NOMO-1 (cell line): ENCODE measurements around the gene JDP2.

Experiments used
- DNase-seq, 2 experiments: peaks; one replicate each; lab custom pipeline; 2025; ENCODE audit not compliant: unreplicated experiment in 2 of 2; lab: John Stamatoyannopoulos, UW

The JDP2 gene

DNA sequence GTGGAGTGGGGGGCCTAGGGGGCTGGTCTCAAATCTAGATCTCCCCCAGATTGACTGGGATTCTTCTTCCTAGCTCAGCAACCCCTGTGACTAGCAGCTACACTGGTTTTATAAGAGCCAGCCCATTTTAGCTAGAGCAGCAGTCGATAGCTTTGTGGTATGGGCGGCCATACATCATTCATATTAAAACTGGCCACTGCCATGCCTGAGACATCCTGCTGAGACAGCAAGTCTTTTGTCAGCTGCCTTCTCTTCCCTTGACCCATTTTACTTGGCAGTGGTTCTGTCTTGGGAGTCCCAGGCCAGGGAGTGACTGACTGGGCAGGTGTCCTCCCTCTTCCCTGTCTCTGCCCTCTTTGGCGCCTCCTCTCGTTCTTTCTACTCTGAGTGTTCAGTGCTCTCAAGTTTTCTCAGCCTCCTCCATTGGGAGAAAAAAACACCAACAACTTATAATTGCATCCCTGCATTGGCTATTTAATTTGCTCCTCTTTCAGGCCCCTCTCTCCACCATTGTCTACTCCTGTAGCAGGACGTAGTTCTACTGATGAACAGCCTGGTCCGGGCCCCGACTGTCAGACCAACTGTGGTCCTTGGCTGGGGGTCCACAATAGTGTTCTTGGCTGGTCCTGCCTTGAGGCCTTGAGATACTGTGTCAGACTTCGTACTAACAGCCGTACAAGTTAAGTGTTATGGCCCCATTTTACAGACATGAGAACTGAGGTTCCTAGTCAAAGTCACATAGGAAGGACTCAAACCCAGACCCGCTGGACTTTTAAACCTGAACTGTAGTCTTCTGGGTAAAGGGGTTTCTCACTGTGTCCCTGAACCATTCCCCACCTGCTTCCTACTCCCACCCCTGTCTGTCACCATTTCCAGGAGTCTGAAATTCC lies 18.3 kb upstream of the JDP2 start:
- no peak for DNase-seq

DNA sequence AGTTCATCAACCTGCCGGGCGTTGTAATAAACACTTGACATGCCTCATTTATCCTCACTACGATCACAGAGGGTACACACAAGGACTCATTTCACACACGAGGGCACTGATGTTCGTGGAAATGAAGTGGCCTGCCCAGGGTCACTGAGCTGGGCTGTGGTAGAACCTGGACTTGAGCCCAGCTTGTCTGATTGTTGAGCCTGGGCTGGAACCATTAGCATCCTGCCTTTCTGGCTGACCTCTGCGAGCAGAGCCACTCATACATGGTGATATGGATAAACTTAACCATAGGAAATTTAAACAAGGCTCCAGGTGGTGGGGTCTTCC lies 16.6 kb upstream of the JDP2 start:
- no peak for DNase-seq

DNA sequence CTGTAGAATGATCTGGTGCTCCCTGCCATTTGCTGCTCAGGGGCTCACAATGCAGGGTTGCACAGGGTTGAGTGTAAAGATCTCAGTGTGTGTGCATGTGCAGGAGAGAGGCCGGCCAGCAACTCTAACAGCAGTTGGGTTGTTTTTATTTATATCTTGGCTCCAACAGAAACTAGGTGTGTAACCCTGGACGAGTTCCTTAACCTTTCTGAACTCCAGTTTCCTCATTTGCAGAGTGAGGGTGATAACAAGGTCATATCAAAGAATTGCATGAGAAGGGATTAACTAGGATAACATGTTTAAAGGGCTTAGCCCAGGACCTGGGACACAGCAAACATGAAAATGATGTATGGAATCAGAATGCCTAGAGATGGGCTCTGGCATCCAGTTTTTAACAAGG lies 14.8 kb upstream of the JDP2 start:
- no peak for DNase-seq

DNA sequence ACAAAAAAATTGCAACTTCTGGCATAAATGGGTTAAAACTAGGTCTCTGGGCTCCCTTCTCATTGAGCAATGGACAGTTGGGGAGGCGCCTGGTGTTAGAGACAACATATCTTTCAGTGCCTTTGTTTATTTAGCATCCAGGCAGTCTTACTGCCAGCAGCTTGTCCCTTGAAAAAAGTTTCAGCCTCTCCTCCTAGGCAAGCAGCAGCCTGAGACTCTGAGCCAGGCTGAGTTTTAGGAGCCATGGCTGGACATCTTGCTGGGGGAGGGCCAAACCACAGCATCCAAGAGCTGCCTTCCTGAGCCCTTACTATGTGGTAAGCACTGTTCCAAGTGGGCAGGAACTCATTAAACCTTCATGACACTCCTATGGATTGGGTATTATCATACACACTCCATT lies 10.1 kb upstream of the JDP2 start:
- no peak for DNase-seq

DNA sequence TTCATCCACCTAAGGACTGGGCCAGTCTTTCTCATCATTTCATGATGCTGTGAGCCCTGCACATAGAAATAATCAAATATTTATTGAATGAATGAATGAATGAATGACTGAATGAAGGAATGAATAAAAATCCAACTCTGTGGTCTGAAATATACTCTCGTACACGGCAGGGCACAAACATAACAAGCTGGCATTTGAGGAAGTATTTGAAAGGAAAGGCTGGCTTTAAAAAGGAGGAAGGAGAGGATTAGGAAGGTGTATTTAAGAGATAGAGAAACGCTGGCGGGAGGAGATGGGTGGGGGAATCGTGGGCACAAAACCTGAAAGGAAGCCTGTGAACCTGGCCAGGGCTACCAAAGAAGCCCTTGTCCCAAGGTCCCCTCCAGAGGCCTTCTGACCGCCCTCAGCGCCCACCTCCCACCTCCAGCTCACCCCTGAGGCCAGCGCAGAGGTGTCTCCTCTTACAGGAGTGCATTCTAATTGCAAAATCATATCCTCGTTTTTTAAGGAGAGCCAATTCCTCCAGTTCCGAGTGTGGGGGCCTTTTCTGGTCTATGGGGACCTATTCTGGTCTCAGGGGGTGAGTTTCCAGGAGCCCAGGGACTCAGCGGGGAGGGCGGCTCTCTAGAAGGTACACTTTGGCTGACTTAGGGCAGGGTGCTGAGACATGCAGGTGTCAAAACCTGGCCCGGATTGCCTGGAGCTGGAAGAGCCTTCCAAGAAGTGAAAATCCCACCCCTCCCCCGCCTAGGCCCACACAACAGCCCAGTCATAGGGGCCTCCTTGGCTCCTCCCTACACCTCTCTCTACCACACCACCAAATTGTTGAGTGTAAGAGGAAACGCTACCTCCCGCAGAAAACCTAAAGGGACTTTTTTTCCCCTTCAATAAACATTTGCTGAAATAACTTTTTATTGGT lies 8.7 kb upstream of the JDP2 start:
- DNase-seq: peak; percentile 46 to 57

DNA sequence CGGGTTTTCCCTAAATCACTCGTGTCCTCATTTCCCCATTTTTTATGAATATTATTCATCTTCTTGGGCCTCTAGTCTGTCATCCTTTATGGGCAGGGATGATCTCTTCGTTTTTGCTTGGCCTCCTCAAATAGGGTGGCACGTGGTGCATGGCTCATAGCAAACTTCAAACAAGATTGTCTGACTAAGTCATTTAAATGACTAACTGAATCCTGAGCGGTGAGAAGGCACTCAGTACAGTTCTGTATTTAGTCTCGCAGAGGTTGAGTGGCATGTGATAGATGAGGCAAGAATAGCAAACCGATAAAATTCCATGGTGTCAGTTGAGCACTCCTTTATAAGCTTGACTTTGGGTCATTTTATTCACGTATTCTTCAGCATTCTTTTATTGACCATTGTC lies 5.7 kb upstream of the JDP2 start:
- DNase-seq: peak; percentile 24 to 64

DNA sequence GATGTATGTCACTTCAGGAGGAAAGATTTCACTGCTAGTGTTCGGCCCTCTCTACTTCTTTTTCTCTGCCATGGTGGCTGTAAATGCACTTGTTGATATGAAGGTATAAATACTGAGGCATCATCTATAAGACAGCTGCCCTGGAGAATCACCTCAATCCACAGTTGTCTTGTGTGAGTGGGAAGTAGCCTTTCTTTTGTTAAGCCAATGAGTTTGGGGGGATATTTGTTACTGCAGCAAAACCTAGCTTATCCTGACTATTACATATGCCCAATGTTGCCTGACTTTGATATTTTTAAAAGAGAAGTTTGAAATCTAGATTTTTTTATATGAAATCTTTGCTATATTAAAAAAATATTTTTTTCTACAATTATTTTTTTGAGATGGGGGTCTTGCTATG lies 3.3 kb upstream of the JDP2 start:
- DNase-seq: no peak

DNA sequence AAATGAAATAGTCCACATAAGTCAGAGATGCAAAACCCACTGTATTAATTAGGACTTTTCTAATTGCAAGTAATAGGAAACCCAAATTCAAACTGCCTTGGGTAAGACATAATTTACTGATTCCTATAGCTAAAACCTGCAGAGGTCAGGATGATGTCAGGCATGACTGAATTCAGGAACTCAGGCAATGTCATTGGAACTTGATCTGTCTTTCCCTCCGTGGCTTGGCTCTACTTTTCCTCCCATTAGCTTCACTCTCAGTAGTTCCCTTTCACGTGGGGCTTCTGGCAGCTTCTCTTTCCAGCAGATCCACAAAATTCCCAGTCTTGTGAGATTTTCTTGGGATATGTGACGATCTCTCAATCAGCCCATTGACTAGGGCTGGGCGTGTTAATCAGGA lies 2.4 kb upstream of the JDP2 start:
- DNase-seq: no peak

DNA sequence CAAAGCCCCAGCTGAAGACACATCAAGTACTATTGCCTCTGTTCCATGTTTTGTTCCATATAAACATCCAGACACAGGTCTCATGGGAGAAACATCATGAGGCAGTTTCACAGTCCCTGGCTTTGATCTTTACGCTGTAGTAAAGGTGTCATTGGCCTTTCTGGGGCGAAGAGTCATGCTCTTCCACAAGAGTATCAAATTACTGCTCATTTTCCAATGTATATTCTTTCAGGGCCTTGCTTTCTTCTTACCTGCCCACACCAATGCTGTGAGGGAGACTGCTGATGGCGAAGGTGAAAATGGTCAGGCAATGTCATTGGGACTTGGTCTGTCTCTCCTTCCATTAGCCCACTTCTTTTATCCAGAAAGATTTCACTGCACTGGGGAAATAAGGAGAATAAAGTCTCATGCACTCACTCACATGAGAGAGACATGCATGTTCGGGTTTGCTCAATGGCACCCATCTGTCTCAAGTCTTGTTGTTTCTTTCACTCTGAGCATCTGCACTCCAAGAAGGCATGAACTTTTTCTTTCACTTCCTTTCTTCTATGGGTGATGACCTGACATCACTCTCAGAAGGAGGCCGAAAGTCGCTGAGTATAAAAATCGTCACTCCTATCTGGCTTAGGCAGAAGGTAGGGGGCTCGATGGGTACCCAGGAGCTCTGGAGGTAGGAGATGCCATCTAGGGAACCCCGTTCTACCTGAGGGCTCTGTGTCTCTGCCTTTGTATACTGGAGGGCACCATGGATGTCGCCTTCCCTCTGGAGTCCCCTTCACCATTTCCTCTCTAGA lies 1.3 kb upstream of the JDP2 start:
- DNase-seq: peak; percentile 48 to 88

DNA sequence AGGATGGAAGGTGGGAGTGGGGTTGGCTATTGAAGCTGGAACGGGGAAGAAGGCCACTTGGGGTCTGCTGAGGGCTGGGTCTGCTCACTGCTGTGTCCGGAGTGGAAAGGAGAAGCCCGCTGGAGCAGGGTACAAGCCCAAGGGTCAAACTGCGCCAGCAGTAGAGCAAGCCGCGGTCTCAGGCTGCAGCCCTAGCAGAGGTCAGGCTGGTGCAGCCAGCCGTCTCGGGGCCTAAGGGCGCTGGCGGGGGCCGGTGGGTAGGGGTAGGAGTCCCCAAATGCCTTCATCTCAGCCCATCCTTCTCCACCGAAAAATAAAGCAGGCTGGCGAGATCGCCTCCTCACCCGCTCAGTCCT lies 718 bp upstream of the JDP2 start:
- no peak for DNase-seq

DNA sequence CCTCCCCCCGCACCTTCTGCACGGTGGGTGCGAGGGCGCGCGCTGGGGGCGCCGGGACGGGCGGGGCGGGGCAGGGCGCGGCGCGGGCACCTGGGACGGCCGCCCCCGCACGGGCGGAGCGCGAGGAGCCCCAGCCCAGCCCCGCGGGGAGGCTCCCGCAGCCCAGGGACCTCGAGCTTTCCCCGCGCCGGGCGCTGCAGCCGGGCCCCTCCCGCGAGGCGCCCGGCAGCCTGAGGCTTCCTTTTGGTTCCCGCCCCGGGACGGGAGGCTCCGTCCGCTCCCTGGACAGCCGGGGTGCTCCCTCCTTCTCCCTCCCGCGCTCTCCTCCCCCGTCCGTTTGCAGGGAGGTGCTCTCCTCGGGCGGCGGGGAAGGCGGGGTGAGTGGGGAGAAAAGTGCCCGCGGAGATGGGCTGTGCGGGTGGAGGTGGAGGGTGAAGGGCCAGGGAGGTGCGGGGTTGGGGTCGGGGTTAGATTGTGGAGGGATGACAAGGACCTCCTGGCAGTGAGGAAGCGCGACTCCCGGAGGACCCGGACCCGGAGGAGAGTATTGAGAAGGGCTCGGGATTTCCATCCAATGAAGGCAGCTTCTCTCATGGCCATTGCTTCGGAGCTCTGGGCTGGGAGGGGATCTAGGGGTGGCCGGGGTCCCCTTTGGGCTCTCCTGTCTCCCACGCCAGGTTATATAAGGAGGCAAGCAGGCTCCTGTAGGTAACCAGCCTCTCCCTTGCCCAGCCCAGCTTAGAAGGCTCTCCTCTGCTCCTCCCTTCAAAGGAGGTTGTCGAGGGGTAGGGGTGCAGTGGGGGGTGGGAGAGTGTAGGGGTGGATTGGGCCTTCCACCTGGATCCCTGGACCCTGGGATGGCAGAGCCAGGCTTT lies 645 bp downstream of the JDP2 start:
- no peak for DNase-seq

DNA sequence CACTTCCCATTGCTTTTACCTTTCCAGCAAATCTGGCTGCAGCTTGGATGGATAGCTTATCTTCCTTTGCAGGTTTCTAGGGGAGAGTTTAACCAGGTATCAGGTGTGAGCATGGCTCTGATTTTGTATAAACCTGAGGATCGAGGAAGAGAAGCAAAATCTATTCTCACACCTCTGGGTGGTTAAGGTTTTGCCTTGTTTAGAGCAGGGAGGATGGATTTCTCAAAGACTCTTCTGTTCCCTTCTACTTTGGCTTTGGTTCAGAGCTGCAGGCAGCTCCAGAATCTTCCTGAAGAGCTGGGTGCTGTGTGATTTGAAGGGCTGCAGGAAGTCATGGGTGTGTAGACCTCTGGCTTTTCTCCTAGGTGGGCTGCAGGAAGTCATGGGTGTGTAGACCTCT lies 1.7 kb downstream of the JDP2 start:
- no peak for DNase-seq

DNA sequence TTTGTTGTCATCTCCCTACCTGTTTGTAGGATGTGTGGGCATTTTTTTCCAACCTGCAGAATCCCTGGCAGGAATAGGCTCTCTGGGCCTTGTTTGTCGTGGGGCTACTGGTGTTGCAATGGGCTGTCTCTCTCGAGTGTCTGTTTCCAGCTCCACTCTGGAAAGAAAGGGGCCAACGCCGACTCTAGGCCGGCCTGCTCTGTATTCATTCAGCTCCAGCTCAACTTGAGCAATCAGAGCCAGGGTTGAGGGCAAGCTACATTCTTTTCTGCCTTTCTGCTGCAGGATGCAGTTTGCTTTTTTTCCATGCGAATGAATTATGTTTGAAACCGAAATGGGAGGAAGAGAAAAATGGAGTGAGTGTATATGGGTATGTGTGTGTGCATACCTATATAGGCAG lies 2.3 kb downstream of the JDP2 start:
- DNase-seq: no peak

DNA sequence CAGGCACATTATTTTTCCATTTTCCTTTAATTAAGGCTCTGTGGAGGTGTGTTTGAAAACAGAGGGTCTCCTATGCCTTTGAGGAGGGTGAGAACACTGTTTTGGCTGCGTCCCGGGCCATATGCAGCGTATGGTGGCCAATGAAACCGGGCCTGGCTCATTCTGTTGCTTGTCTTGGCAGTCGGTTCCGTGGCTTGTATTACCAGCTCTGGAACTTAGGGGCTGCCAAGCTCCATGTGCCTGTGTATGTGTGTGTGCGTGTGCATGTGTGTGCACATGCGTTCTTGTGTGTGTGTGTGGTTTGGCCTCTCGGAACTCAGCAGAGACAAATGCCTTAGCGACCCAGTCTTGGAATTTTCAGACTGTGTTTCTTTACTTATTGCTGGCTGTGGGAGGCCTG lies 2.7 kb downstream of the JDP2 start:
- DNase-seq: no peak

DNA sequence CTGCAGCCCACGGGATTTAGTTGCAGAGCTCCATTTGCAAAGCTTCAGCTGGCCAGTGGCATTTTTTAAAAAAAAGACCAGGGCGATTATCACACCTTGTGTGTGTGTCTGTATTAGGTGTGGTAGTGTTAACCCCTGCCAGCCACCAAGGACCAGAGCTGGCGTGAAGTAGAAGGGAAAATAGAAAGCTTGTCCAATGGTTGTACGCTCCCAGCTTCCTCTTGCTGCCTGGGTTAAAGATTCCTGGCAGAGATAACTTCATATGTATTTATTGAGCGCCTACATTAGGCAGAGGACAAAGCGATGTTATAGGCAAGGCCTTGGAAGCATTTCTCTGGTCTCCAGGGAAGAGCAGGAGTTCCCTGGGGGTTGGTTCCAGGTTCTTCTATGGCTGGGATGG lies 3.2 kb downstream of the JDP2 start:
- DNase-seq: no peak

DNA sequence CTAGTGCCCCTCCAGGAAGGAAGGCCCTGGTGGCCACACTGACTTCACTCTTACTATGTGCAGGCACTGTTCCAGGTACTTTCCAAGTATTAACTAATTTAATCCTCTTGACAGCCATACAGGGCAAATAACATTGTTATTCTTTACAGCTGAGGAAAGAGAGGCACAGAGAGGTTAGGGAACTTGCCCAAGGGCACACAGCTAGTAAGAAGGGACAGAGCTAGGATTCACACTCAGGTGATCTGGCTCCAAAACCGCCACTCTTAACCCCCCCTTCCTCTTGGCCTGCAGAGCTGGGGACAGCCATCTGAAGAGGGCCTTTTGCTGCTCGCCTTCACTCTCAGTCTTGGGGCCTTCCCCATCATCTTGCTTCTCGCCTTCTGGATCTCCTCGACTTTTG lies 4.0 kb downstream of the JDP2 start:
- DNase-seq: no peak

DNA sequence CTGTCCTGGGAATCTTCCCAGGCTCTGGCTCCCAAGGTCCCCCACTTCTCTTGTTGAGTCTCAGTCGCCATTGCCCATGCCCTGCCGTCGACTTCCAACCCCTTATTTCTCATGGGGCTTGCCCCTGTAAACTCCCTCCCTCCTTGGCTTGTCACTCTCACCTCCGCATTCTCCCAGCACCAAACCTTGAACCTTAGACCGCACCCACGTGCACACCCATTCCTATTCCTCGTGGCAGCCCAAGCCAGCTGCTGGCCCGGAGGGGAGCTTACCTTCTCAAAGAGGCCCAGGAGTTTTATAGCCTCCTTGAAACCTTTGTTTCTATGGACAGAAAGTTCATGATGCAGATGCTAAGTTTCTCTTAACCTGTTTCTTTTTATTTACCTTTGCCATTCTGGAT lies 4.6 kb downstream of the JDP2 start:
- no peak for DNase-seq

DNA sequence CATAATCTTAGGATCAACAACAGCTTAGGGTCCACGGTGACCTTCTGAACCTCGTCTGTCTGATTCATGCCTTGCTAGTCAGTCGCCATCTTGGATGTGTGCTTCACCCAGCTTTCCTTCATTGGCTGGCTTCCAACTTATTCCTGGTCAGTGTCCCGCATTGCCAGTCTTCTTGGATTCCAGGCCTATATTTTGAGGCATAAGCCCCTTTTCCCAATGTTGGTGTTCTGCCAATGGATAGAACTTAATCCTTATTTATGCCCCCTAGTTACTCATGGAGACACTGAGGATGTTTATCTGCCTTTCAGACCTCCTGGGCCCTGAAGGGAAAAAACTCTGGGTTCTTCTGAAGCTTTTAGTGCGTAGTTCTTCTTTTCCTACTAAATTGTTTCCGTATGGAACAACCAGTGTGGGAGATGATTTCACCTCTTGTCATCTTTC lies 5.8 kb downstream of the JDP2 start:
- DNase-seq: no peak

DNA sequence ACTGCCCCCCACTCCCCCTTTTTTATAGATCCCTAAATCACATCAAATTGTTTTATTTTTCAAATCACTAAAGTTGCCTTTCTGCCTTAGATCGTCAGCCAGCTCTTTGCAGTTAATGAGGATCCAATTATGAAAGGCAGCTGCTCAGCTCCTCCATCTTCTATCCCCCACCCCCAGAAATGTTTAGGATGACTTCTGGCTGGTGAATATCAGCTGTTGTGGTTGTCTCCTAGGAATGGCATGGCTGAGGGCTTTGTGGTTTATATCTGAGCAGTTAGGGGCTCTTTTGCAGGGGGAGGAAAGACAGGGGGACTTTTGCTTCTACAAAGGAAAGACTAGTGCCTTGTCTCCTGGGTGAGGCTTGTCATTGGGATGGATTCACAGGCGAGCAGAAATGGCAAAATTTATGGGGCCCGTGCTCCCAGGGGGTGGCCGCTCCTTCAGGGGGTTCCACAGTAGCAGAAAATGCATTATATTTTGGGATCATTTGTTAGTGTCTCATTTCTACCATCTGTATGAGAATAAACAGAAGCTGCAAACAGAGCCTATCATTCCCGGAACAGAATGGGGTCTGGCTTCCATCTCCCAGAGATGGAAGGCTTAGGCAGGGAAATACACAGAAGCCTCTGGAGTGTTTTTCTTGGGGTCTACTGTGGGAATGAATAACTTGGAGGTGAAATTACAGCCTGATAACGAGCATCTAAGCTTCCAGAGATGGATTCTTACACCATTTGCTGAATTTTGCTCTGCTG lies 6.5 kb downstream of the JDP2 start:
- no peak for DNase-seq

DNA sequence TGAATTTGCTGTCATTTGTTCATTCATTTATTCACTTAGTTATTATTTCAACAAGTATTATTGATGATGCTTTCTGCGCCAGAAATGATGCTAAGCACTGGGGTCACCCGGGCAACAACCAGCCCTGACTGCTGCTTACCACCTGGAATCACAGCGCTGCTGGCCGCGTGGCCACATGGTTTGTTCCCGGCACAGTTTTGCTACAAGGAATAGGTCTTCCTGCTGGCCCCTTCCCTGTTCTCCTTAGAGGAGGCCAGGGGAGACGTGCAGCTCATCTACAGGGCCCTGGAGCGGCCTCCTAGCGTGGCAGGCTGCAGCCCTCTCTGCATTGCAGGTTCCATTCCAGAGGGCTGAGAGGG lies 7.0 kb downstream of the JDP2 start:
- no peak for DNase-seq
